Lower leg skin (tissue), 4 donors: ENCODE results near the gene MAGI2. TPM values are rescaled to one million over a fixed set of nuclear protein-coding genes. Genes with fewer than 3 reads are reported as not detected.

Experiments
- DNase-seq, 2 donors: peaks; one replicate each; pipeline ENCODE4 v3.0.0-alpha.2; 2019; ENCODE audit warnings: low spot score in 2 of 2
- H3K4me3 ChIP-seq: fragments of 200-600 bp; sonication (generic); 2 replicates; pipeline ENCODE4 v1.5.1; 2017; ENCODE audit warnings: mild to moderate bottlenecking, low read depth; ENCODE audit not compliant: poor library complexity, severe bottlenecking
- CTCF ChIP-seq, 3 donors: fragments of 450-650 bp; IDR thresholded peaks; one replicate each; pipeline ENCODE4 v1.5.1; 2016; ENCODE audit warnings: antibody characterized with exemption in 3 of 3, mild to moderate bottlenecking in 3 of 3, moderate library complexity in 2 of 3
- POLR2A ChIP-seq, 2 donors: fragments of 450-650 bp; IDR thresholded peaks; one replicate each; pipeline ENCODE4 v1.6.1; 2016 to 2017; ENCODE audit warnings: antibody characterized with exemption in 2 of 2, mild to moderate bottlenecking in 1 of 2, moderate library complexity in 1 of 2
- WGBS, 2 donors: methylation state at CpG; one replicate each; pipeline ENCODE4 v1.1.5; 2018; 5-methylcytosine and 5-hydroxymethylcytosine counted together
- intact Hi-C: fragments of 100-400 bp; cut with DNase I; formaldehyde crosslinking; loops from one replicate; pipeline ENCODE4 v1.15.0; 2023; ENCODE audit warnings: low total_unique reads
- total RNA-seq, 4 donors: library from RNA; depleted of rRNA; stranded (reverse); fragments of >200 nt; gene quantifications; one replicate each; pipeline ENCODE4 v1.1.0, GENCODE V29; 2016

The MAGI2 gene
- total RNA-seq, 4 donors from 2014 or later, result 1.6 to 3.0 (median 2.1) TPM

GRCh38 chr7:79425665-79426064, 27.8 kb downstream of the MAGI2 start:
- 81% methylated on average over 7 of the region's 7 CpGs for WGBS, 2 donors
- intact Hi-C loops, result no loop called here
- H3K4me3 ChIP-seq, result no peak overlapping the region
- TF ChIP-seq POLR2A (IDR thresholded peaks at IDR 0.05), result no peak
- TF ChIP-seq CTCF (IDR thresholded peaks at IDR 0.05), result no peak
- DNase-seq, result no peak

- intact Hi-C loops, result no loop called here
These were observed 31.7 kb downstream of the MAGI2 start for GRCh38 chr7:79421751-79422150.

GRCh38 chr7:79420464-79420863, 33.0 kb downstream of the MAGI2 start:
- TF ChIP-seq CTCF (IDR thresholded peaks at IDR 0.05), result no peak
- no peak for TF ChIP-seq POLR2A (IDR thresholded peaks at IDR 0.05)
- peak in 1 of 2 donors; percentile 16 for DNase-seq
- no peak overlapping the region for H3K4me3 ChIP-seq
- intact Hi-C loops, result no loop called here
- WGBS, 2 donors, result 33 to 40% methylated on average over 2 of the region's 2 CpGs

More at GRCh38 chr7:79421751-79422150, 31.7 kb downstream of the MAGI2 start:
- H3K4me3 ChIP-seq, result no peak overlapping the region
- no peak for TF ChIP-seq POLR2A (IDR thresholded peaks at IDR 0.05)
- TF ChIP-seq CTCF (IDR thresholded peaks at IDR 0.05), result no peak
- no peak for DNase-seq
- 92% methylated on average over 3 of the region's 3 CpGs for WGBS, 2 donors

- no peak for DNase-seq
- no peak overlapping the region for H3K4me3 ChIP-seq
- intact Hi-C loops, result no loop called here
- TF ChIP-seq POLR2A (IDR thresholded peaks at IDR 0.05), result no peak
- TF ChIP-seq CTCF (IDR thresholded peaks at IDR 0.05), result no peak
These were observed 38.6 kb downstream of the MAGI2 start for GRCh38 chr7:79414910-79415309.

GRCh38 chr7:79412915-79413314, 40.6 kb downstream of the MAGI2 start:
- no peak for DNase-seq
- 85 to 91% methylated on average over 2 of the region's 2 CpGs for WGBS, 2 donors
- TF ChIP-seq CTCF (IDR thresholded peaks at IDR 0.05), result no peak
- no peak for TF ChIP-seq POLR2A (IDR thresholded peaks at IDR 0.05)
- intact Hi-C loops, result no loop called here
- no peak overlapping the region for H3K4me3 ChIP-seq

GRCh38 chr7:79412438-79412837, 41.0 kb downstream of the MAGI2 start:
- TF ChIP-seq POLR2A (IDR thresholded peaks at IDR 0.05) (no peak), CTCF (IDR thresholded peaks at IDR 0.05) (no peak)
- WGBS, 2 donors, result 76 to 79% methylated on average over 3 of the region's 3 CpGs
- H3K4me3 ChIP-seq, result no peak overlapping the region
- DNase-seq, result no peak
- intact Hi-C loops, result no loop called here
